GM19463 (cell line): ENCODE results near the gene CLTA.

ENCODE experiments used
- ATAC-seq: cut with Tn5 transposase; IDR thresholded peaks from one replicate; pipeline ENCODE4 v1.9.1; 2021; ENCODE audit warnings: mild to moderate bottlenecking, moderate library complexity; ENCODE audit not compliant: unreplicated experiment

CLTA gene

GRCh38 chr9:36187414-36187813 lies 3.3 kb upstream of the CLTA start:
- no peak for ATAC-seq

- ATAC-seq = no peak
These were observed 2.5 kb upstream of the CLTA start for GRCh38 chr9:36188212-36188611.

GRCh38 chr9:36189976-36190375 lies 745 bp upstream of the CLTA start:
- no peak for ATAC-seq

GRCh38 chr9:36191290-36191645 lies 547 bp downstream of the CLTA start:
- no peak for ATAC-seq

- no peak for ATAC-seq
These were observed 965 bp downstream of the CLTA start for GRCh38 chr9:36191686-36192085.

GRCh38 chr9:36192196-36192595 lies 1.5 kb downstream of the CLTA start:
- no peak for ATAC-seq

GRCh38 chr9:36193023-36193422 lies 2.3 kb downstream of the CLTA start:
- ATAC-seq = no peak

GRCh38 chr9:36194326-36195000 lies 3.7 kb downstream of the CLTA start:
- ATAC-seq = no peak

- no peak for ATAC-seq
These were observed 14.3 kb downstream of the CLTA start for GRCh38 chr9:36204906-36205547.

- no peak for ATAC-seq
These were observed 16.3 kb downstream of the CLTA start for GRCh38 chr9:36207016-36207415.

GRCh38 chr9:36207546-36208012 lies 16.9 kb downstream of the CLTA start:
- no peak for ATAC-seq

GRCh38 chr9:36208521-36209253 lies 18.0 kb downstream of the CLTA start:
- ATAC-seq = no peak

- no peak for ATAC-seq
These were observed 20.0 kb downstream of the CLTA start for GRCh38 chr9:36210722-36211121.

- ATAC-seq = no peak
These were observed 20.8 kb downstream of the CLTA start for GRCh38 chr9:36211510-36211909.

GRCh38 chr9:36213387-36213786 lies 22.7 kb downstream of the CLTA start:
- ATAC-seq = no peak

GRCh38 chr9:36213989-36214388 lies 23.3 kb downstream of the CLTA start:
- no peak for ATAC-seq

- no peak for ATAC-seq
These were observed 23.9 kb downstream of the CLTA start for GRCh38 chr9:36214571-36214970.

- ATAC-seq = no peak
These were observed 26.7 kb downstream of the CLTA start for GRCh38 chr9:36217256-36217968.

- no peak for ATAC-seq
These were observed 27.3 kb downstream of the CLTA start for GRCh38 chr9:36218011-36218410.

GRCh38 chr9:36218411-36218901 lies 27.7 kb downstream of the CLTA start:
- ATAC-seq = no peak

- ATAC-seq = no peak
These were observed 30.9 kb downstream of the CLTA start for GRCh38 chr9:36221667-36222066.
